ENCODE results near the gene FXYD6.

Gene FXYD6

DNA sequence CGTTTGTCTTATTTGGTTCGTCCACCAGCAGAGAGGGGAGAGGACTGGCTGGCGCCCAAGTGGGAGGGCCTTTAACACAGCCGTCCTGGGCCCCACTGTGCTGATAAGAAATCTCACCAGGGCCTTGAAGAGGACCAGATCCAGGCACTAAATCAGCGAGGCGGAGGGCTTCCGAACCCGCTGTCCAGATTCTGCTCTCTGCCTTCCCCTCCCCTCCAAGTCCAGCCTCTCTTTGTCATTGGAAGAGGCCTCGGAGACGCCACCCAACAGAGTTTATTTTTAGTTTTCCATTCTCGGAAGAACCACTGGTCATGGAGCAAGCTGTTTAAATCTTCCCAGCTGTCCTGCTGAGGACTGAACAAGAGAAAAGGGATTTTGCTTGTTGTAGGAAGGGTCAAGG lies 9.3 kb upstream of the FXYD6 start:
- DNase-seq (ENCODE audit: low read depth in 2 of 2): no peak

DNA sequence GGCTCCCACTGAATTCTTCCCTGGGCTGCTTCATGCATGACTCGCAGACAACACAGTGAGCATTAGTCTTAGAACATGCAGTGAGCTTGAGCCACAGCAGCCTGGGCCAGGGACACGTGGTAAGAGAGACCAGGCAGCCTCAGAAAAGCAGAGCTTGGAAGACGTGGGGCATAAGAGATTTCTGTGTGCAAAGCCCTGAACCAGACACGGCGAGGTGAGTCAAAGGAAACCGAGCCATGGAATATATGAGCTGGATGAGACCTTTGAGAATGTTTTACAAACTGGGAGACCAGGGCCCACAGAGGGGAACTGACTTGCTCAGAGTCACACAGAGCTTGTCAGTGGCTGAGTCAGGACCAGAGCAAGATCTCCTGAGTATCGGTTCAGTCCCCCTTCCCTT lies 8.5 kb upstream of the FXYD6 start:
- DNase-seq (ENCODE audit: low read depth in 2 of 2): peak in 1 of 2 experiments; percentile 14

DNA sequence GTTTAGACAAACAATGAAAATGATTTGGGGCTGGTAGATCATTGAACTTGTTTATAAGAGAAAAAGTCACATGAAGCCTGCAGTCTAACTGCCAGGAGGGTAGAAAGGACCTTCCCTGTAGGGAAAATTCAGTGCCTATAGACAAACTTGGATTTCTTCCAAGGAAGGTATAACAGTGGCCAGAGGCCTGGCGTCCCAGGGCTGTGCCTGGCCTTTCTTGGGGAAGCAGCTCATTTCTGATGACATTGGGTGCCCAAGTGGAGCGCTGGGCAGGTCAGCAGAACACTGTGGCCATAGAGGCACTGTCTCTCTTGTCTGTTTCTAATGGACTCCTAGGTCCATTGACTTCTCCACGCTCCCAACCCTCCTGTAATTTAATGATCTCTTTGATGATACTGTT lies 6.6 kb upstream of the FXYD6 start:
- DNase-seq (ENCODE audit: low read depth in 2 of 2): no peak

DNA sequence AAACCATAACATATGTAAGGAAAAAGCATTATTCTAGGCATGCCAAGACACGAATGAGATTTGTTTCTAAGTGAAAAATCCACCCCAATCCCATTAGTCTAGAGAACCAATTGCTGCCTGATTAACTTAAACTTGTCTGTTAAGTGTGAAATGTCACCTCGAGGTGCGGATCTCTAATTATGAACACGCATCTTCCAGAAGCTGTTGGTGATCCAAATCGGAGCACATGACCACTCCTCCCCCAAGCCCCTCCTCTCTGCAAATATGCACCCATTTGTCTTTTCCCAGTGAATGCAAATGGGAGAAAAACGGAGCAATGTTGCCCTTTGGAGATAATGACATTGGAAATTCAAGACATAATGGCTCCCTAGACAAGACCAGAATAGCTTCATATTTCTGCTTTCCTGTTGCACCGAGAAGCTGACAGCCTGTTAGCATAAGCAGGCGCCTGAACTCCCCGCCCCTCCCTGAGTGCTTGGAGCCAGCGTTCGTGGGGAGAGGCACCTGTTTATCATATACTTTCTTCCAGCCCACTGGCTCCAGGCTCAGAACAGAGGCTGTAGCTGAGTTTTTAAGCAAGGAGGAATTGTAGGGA lies 6.0 kb upstream of the FXYD6 start:
- no peak for DNase-seq (ENCODE audit: low read depth in 2 of 2)

DNA sequence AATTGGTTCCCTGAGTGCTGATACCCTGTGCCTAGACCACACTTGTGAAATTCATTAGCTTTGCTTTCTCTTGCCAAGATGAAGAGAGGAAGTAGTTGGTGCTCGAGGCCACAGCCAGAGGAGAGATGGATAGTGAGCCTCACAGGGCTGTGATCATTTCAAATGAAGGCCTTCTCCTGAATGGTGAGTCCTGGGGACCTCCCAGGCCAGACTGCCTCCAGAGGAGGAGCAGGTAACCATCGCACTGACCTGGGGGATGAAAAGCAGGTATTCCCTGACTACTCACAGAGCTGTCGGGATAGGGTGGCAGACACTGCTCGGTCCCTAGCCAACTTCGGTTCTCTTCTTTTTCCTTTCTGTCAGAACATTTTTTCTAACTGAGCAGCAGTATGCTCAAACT lies 4.8 kb upstream of the FXYD6 start:
- no peak for DNase-seq (ENCODE audit: low read depth in 2 of 2)

DNA sequence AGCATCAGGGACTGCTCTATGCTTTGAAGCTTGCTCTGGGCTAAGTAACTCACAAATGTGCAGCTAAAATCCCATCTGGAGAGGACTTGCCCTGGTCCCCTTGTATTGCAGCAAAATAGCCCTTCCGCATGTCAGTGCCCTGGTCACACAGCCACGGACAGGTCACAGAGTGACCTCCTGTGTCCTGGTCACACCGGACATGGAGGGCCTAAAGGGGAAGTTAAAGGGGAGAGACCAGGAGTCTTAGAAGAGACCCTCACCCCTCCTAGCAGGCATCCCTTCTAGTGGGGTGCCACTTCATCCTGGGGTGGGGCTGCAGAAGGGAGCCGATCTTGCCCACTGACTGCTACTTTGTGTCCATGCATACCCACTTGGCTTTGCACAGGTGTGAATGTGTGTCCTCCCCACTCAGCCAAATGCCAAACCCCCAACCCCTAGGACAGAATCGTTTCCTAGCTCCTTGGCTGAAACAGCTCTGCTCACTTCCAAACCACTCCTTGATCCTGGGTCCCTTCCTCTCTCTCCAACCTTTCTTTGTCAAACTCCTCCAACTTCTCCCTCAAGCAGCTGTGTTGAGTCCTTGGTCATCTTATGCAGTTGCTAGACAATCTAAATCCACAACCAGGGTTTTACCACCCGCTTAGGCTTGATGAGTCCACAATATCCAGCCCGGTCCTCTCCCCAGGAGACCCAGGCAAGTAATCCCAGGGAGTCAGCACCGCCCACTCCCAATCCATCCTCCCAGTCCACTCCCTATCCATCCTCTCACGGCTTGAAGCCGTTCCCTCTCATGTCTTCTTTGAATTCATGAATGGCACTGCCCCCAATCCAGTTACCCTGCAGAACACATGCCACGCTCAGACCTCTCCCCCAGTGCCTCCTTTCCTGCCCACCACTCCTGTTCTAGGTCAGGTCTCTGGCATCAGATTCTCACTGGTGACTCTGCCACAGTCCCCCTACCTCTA lies 3.3 kb upstream of the FXYD6 start:
- DNase-seq (ENCODE audit: low read depth in 2 of 2): no peak

DNA sequence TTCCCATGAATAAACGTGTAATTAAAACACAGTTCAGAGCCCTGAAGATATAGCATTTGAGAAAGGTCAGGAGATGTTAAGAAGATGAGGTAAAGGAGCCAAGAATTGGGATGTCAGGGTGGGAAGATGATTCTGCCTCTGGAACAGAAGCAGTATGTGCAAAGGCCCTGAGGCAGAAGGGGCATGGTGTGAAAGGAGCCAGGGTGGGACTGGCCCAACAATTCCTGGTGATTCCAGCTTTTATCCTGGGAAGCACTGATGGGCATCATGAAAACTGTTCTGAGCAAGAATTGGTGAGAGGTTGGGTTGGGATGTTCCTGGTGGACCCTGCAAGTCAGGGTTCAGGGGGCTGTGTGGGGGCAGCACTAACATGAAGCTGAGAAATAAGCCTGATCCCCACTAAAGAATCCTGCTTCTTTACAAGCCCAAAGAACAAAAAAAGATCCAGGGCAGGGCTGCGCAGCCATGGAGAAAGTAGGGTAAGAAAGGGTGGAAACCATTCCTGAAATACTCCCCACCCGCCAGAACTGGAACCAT lies 2.5 kb upstream of the FXYD6 start:
- no peak for DNase-seq (ENCODE audit: low read depth in 2 of 2)

DNA sequence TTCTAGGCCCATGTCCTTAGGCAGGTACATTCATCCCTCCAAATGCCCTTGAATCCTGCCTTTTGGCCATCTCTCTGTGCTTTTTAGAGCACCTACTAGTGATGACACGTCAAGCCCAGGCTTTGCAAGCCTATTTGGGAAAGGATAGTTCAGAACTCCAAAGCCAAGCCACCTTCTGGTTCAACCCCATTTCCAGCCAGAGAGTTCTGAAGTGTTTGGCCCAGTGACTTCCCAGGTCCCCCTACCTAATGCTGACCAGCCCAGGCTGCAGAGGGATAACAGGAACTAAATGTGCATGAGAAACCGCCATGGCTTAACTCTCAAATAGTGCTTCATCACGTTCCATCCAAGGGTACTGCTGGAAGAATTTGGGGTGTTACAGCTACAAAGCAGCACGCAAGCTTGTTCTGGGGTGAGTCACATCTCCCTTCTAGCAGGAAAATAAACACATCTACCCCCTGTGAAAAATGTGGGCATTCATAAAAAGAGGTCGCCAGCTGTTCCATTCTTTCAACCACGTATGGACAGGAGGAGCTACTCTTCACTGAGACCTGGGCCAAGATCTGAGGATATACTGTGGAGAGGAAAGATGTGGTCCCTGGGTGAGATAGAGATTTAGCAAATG lies 2.0 kb upstream of the FXYD6 start:
- DNase-seq (ENCODE audit: low read depth in 2 of 2): no peak

DNA sequence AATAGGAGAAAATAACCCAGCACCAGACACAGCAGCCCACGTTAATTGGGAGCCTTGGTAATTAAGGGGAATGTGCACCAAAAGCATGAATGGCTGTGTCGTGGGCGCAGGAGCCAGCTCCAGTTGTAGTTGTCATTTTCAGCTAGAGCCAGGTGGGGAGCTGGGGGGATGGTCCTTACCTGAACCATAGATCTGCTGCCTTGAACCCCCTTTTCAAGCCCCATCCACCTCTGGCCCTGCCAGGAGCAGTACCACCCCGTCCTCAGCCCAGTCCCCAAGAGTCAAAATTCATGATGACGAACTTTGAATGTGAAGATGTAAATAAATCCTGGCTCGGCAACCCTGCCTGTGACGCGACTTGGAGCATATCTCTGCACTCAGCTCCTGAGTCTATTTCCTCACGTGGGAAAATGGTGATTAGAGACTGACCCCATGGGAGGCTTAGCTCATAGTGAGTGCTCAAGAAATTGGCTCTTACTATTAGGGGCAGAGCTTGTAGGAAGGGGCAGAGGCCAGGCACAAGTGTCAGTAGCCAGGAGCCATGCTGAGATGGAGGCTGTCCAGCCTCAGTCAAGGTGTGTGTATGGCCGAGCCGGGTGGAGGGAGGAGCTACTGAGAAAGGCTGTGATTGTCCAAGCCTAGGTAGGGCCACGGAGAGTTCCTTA lies 794 bp upstream of the FXYD6 start:
- no peak for DNase-seq (ENCODE audit: low read depth in 2 of 2)

DNA sequence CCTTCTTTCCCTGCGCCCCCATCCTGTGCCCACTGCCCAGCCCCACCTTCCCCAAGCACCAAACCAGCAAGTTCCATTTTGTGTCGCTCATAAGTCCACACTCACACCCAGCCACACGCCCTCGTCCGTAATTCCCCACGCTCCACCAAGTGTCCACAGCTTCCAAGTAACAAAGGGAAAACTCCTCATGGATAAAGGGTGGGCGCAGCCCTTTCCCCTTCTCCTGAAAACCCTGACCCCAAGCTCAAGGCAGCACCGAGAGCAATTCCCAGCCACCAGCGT lies 458 bp downstream of the FXYD6 start:
- DNase-seq (ENCODE audit: low read depth in 2 of 2): no peak

DNA sequence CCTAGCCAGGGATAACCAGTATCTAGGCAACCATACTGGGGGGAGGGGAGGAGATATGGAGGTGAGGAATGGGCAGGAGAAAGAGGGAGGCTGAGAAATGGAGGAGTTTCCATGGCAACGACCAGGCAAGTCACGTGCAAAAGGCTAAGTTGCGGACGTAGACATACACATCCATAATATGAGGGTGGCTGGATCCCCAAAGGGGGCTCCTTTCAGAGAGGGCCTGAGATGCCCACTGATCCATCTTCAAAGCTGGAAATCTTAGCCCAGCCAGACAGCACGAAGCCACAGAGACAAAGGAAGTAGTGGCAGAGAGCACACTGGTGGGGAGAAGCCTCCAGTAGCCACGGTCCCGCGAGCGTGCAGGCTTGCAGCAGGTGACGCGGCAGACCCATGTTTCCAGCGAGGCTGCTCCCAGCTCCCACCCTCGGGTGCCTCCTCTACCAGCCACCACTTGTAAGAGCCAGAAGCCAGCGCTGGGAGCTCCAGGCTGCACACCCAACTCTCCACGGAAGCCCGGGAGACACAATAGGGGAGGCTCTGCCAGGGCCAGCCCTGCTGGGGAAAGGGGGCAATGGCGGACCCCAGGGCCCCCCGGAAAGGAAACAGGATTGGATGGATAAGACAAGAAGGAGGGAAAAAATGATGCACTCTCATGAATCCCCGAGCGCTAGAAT lies 938 bp downstream of the FXYD6 start:
- no peak for DNase-seq (ENCODE audit: low read depth in 2 of 2)

DNA sequence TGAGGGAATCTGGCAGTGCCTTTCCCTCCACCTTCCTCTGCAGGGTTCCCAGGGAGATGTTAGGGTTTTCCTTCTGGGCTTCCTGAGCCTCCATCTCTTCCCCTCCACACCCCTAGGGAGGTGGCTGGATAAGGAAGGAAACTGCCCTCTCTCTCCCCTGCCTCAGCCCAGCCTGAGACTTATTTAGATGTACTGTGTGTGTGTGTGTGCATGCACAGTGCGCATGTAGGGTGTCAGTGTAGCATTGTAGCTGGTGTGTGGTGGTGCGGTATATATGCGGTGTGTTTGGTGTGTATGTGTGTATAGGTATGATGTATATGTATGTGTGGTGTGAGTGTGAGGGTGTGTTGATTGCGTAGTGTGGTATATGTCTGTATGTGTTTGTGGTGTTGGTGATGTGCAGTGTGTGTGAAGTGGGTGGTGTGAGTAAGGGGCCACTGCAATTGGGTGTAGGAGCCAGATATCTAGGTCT lies 1.5 kb downstream of the FXYD6 start:
- no peak for DNase-seq (ENCODE audit: low read depth in 2 of 2)

DNA sequence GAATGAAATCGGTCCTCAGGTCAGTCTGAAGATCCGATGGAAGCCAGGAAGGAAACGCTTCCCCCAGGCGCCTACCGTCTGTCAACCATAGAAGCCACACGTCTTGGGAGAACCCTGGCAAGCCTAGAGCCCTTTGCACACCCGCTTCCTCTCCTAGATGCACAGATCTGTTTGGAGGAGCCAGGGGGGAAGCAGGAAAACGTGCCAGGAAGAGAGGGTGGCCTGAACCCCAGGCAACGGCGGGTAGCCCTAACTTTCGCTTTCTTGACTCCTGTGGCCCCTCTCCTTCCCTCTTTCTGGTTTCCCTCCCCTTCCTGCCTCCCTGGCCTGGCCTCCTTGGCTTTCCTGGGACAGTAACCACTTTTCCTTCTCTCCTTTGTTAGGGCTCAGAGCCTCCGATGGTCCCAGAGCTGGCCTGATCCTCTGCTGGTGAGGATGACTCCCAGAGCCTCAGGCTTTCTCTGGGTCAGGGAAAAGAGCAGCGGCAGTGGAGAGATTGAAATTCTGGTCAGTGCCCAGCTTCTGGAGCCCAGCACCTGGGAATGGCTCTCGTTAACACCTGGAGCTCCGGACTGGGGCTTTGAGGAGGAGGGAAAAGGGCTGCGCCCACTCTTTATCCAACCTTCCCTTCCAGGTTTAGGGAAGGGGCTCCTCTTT lies 2.1 kb downstream of the FXYD6 start:
- no peak for DNase-seq (ENCODE audit: low read depth in 2 of 2)

DNA sequence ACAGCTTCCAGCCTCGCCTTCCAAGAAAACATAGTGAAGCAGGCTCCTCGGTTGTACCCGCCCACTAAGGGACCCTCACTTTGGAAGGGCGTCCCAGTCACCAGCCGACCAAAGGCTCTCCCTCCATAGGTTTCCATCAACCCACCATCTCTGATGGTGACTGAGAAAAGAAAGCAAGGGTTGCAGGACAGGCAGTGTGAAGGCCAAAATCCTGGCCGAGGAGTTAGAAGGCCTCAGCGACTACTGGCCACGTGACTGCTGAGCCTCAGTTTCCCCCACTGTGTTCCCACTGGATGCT lies 2.7 kb downstream of the FXYD6 start:
- DNase-seq (ENCODE audit: low read depth in 2 of 2): no peak

DNA sequence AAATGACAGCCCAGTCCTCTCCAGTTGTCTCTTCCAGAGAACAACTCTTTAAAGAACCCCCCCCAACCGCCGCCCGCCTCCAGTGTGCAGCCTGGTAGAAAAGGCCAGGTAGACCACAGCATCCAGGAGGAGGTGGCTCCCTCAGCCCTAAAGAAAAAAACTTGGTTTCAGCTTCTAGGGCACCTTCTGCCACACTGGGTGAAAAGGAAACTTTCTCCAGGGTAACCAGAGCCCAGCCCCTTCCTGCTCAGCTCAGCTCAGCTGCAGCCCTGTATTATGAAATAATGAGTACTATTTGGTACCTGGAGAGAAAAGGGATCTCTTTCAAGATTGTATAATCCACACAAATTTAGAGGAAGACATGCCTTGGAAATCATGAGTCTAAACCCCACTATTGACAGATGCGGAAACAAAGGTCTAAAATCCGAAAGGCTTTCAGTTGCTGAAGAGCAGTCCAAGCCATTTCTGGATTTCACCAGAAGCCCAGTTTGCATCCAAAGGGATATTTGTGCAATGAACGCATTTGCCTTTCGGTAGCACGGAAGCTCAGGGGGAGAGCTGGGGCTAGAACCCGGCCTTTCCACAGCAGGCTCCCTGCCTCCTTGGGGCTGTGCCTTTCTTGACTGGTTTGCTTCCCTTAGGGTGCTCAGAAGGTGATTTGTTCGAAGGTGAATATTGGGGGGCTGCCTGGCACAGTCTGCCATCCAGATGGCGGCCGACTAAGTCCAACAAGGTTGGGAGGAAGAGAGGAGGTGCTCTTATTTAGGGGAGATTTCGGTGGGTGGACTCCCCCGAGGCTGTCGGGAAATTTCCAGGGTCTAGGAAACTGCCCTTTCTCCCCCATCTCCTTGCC lies 3.3 kb downstream of the FXYD6 start:
- no peak for DNase-seq (ENCODE audit: low read depth in 2 of 2)

DNA sequence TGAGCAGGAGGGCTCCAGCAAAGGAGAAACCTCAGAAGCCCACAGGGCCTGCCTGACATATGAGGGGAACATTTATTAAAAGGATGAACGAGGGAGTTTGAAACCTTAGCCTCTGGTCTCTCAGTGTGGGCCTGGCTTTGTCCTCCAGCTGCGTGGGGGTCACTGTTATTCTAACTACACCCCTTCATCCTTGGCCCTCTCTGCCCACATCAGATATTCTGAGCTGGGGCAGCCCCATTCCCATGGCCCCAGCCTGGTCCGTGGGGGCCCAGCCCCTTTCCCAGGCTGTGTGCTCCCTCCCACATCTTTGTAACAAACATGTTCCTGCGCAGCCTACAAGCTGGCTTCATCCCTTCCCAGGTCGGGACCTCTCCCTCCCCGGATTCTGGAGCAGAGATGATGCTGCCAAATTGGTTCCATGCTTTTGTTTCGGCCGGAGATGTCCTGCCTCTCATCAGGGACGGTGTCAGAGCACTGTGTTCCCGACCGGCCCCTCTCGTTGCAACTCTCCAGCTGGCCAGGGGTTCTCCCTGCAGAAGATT lies 4.0 kb downstream of the FXYD6 start:
- DNase-seq (ENCODE audit: low read depth in 2 of 2): no peak

DNA sequence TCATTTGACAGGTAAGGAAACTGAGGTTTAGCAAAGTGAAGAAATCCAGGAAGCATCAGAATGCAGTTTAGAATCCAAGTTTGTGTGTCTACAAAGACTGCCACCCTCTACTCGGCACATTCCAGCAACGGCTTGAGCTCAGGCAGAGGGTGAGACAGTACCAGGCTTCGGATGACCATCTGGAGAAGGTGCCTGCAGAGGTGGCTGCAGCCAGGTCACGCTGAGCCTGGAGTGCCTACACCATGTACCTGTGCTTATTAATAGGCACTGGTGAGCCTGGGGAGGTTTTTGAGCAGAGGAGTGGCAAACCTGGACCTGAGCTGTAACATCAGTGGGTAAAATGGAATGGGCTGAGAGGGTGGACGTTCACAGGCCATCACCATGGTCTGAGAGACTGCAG lies 4.7 kb downstream of the FXYD6 start:
- no peak for DNase-seq (ENCODE audit: low read depth in 2 of 2)

DNA sequence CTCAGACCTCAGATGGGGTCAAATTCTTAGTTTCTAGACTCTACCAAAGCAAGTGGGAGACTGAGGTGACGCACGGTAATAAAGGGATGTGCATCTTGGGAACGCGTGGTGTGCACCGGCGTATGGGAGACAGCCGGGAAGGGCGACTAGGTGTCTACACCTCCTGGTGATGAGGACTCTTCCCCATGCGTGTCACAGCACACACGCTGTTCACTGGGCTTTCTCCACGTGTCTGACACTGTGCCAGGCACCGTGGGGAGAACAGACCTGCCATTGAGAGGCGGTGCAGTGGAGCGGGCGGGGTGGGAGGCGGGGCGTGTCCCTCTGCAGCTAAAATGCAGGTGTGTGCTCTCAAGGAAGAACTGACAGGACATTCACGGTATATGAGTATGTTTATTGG lies 5.3 kb downstream of the FXYD6 start:
- no peak for DNase-seq (ENCODE audit: low read depth in 2 of 2)

DNA sequence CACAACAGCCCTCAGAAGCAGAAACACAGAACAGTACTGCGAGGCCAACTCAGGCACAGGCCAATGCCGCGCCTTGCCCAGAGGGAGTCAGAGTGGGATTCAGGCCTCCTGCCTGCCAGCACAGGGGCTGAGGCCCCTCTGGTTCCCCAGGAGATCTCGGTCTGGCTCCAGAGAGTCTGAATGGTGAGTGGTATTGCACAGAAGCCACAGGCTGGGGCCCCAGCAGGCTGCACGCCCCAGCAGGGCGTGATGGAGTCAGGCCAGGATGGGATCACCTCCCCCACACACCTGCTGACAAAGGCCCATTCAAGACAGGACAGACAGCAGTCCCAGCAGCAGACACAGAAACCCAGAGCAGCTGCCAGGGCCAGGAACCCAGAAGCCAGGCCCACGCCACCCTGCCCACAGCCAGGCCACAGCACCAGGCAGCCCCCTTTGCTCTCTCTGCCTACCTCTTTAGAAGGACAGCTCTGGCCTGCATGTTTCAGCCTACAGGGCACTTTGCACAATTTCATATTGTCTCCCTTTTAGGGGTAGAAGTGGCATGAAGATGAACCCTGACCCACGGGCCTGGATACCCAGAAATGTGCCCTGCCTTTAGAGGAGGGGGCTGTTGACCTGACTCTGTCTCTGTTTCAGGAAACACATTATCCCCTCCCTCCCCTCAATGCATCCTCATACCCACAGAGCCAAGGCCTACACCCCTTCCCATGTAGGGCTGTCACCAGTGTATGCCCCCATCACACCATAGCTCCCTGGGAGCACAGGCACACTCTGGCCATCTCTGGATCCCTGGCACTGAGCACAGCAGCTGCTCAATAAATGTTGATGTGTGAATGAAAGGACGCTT lies 6.1 kb downstream of the FXYD6 start:
- no peak for DNase-seq (ENCODE audit: low read depth in 2 of 2)

All from fibroblast of skin of left quadriceps (primary cell).